DND-41 (cell line): ENCODE measurements around the gene FBXW11.

Source experiments
- ATAC-seq: fragments of 200-7000 bp; cut with Tn5 transposase; 3 replicates; pipeline ENCODE4 v1.9.1; 2021; ENCODE audit warnings: low read depth; ENCODE audit not compliant: insufficient read depth
- DNase-seq: peaks from one replicate; pipeline ENCODE4 v3.0.0-alpha.2; 2020
- H2AFZ ChIP-seq: 2 replicates; pipeline ENCODE4 v1.6.0; 2012; ENCODE audit warnings: low read depth, low read length
- H3K27ac ChIP-seq: 2 replicates; pipeline ENCODE4 v1.5.1; 2012; ENCODE audit warnings: low read length, inconsistent platforms
- H3K27me3 ChIP-seq: fragments of 200-600 bp; sonication (generic); 2 replicates; pipeline ENCODE4 v1.6.0; 2012; ENCODE audit warnings: low read length, mild to moderate bottlenecking, inconsistent platforms; ENCODE audit not compliant: insufficient read depth, poor library complexity
- H3K36me3 ChIP-seq: 2 replicates; pipeline ENCODE4 v1.5.1; 2012; ENCODE audit warnings: low read length, inconsistent platforms; ENCODE audit not compliant: insufficient read depth
- H3K4me1 ChIP-seq: 2 replicates; pipeline ENCODE4 v1.5.1; 2012; ENCODE audit warnings: mild to moderate bottlenecking, low read length; ENCODE audit not compliant: insufficient read depth
- H3K4me2 ChIP-seq: 2 replicates; pipeline ENCODE4 v1.6.0; 2012; ENCODE audit warnings: mild to moderate bottlenecking, moderate library complexity, low read length, inconsistent platforms; ENCODE audit not compliant: insufficient read depth
- H3K4me3 ChIP-seq, 2 experiments: fragments of 200-600 bp in 1 of 2; shearing (Covaris generic) in 1 of 2; 2 replicates each; pipeline ENCODE4 v1.5.1; 2012 to 2016; ENCODE audit warnings: inconsistent platforms in 2 of 2, low read length in 2 of 2, mild to moderate bottlenecking in 2 of 2, low read depth in 1 of 2, moderate library complexity in 1 of 2
- H3K79me2 ChIP-seq: 2 replicates; pipeline ENCODE4 v1.6.0; 2012; ENCODE audit warnings: low read length, inconsistent platforms; ENCODE audit not compliant: insufficient read depth
- H3K9ac ChIP-seq: 2 replicates; pipeline ENCODE4 v1.6.0; 2012; ENCODE audit warnings: low read depth, mild to moderate bottlenecking, inconsistent platforms, low read length, moderate library complexity
- H3K9me3 ChIP-seq: 2 replicates; pipeline ENCODE4 v1.5.1; 2012; ENCODE audit warnings: low read length, moderate library complexity, mild to moderate bottlenecking, inconsistent platforms; ENCODE audit not compliant: insufficient read depth, severe bottlenecking
- H4K20me1 ChIP-seq: 2 replicates; pipeline ENCODE4 v1.6.0; 2012; ENCODE audit warnings: low read length; ENCODE audit not compliant: insufficient read depth
- EZH2 ChIP-seq: IDR thresholded peaks from 3 replicates; pipeline ENCODE4 v1.6.1; 2012; ENCODE audit warnings: borderline replicate concordance, low read depth, mild to moderate bottlenecking, moderate library complexity, low read length, inconsistent platforms; ENCODE audit not compliant: severe bottlenecking
- TF ChIP-seq, protein P1 (sequence below): IDR thresholded peaks from 2 replicates; pipeline ENCODE4 v1.5.1; 2012; ENCODE audit warnings: borderline replicate concordance, low read length, moderate library complexity, mild to moderate bottlenecking; ENCODE audit not compliant: poor library complexity, severe bottlenecking; ENCODE audit errors: extremely low read depth

FBXW11 gene

GRCh38 chr5:172043865-172044264 is 37.4 kb upstream of the FBXW11 start:
- TF ChIP-seq EZH2: no peak
- TF ChIP-seq, protein P1, sequence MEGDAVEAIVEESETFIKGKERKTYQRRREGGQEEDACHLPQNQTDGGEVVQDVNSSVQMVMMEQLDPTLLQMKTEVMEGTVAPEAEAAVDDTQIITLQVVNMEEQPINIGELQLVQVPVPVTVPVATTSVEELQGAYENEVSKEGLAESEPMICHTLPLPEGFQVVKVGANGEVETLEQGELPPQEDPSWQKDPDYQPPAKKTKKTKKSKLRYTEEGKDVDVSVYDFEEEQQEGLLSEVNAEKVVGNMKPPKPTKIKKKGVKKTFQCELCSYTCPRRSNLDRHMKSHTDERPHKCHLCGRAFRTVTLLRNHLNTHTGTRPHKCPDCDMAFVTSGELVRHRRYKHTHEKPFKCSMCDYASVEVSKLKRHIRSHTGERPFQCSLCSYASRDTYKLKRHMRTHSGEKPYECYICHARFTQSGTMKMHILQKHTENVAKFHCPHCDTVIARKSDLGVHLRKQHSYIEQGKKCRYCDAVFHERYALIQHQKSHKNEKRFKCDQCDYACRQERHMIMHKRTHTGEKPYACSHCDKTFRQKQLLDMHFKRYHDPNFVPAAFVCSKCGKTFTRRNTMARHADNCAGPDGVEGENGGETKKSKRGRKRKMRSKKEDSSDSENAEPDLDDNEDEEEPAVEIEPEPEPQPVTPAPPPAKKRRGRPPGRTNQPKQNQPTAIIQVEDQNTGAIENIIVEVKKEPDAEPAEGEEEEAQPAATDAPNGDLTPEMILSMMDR: no peak
- Histone ChIP-seq H3K27me3 (no peaks in the 10 kb centered on the region), H4K20me1 (no peaks in the 10 kb centered on the region), H3K36me3 (peaks cover 31% of the 10 kb centered on the region), H3K79me2 (no peaks in the 10 kb centered on the region), H3K4me1 (no peaks in the 10 kb centered on the region), H3K9ac (no peak overlapping the region), H3K4me3 (no peak overlapping the region), H2AFZ (no peak overlapping the region), H3K4me2 (no peak overlapping the region), H3K9me3 (no peaks in the 10 kb centered on the region), H3K27ac (no peak overlapping the region)
- ATAC-seq (no peak), DNase-seq (no peak)

DNA sequence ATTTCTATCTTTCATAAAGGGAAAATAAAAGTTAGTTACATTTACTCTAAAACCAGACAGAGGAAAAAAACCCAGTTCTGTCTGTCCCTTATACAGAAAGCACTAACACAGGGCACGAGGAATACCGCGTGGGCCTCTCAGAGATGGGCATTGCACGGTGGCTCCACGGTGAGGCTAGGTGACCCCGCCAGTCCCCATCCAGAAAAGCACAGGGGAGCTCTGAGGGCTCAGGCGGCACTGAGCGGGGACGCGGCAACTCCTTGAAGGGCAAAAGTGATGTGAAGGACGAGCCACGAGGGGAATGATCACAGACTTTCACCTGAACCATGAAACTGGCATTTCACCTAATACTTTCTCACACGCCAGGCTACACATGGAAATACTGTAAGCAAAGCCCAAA is 35.7 kb upstream of the FBXW11 start:
- no peak overlapping the region for H3K9ac ChIP-seq
- H3K4me3 ChIP-seq: no peak overlapping the region
- no peak overlapping the region for H3K4me2 ChIP-seq
- H3K36me3 ChIP-seq: peaks cover 20% of the 10 kb centered on the region
- TF ChIP-seq EZH2: no peak
- TF ChIP-seq, protein P1: no peak
- H4K20me1 ChIP-seq: no peaks in the 10 kb centered on the region
- H3K9me3 ChIP-seq: no peaks in the 10 kb centered on the region
- H2AFZ ChIP-seq: no peak overlapping the region
- no peaks in the 10 kb centered on the region for H3K79me2 ChIP-seq
- H3K4me1 ChIP-seq: no peaks in the 10 kb centered on the region
- no peak for DNase-seq
- H3K27ac ChIP-seq: no peak overlapping the region
- ATAC-seq: 0 out of 3 replicates have a peak, but pooled peaks have one; percentile 30
- H3K27me3 ChIP-seq: no peaks in the 10 kb centered on the region

DNA sequence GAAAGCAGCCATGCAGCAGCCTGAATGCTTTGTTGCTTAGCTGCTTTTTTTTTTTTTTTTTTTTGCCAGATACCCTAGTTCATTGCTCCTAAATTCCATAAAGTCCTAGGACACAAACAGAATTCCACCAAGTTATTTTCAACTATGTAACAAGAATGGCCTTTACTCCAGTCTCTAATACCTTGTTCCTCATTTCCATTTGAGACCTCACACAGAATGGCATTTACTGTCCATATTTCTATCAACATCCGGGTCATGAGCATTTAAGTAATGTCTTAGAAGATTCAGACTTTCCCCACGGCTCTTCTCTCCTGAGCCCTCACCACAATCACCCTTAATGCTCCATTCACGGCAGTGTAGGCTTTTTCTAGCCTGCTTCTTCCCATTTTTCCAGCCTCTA is 31.7 kb upstream of the FBXW11 start:
- Histone ChIP-seq H3K27me3 (no peaks in the 10 kb centered on the region), H4K20me1 (no peaks in the 10 kb centered on the region), H3K36me3 (no peaks in the 10 kb centered on the region), H3K4me1 (no peaks in the 10 kb centered on the region), H3K79me2 (no peaks in the 10 kb centered on the region), H2AFZ (no peak overlapping the region), H3K4me2 (no peak overlapping the region), H3K4me3 (no peak overlapping the region), H3K9me3 (no peaks in the 10 kb centered on the region), H3K27ac (no peak overlapping the region), H3K9ac (no peak overlapping the region)
- DNase-seq: no peak
- TF ChIP-seq EZH2: no peak
- TF ChIP-seq, protein P1: no peak
- ATAC-seq: no peak

DNA sequence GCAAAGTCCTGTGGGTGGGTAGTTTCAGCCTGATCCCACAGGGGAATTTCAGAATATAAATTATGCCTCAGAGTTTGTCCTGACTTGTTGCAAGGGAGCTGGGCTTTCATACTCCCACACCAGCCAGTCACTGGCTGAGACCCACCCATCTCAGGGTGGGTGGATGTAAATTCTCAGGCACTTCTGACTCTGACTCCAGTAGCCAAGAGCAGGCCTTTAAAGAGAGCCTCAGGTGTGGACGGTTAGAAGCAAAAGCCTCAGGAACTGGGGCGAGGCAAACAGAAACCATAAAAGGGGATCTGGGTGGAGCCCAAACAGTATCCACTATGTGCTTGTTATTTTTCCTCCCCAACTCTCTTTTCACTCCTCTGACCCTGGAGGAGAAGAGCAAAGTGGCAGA is 28.6 kb upstream of the FBXW11 start:
- peaks cover 9% of the 10 kb centered on the region for H3K9me3 ChIP-seq
- H3K27ac ChIP-seq: no peak overlapping the region
- H3K4me2 ChIP-seq: no peak overlapping the region
- TF ChIP-seq, protein P1: no peak
- TF ChIP-seq EZH2: no peak
- H4K20me1 ChIP-seq: no peaks in the 10 kb centered on the region
- no peaks in the 10 kb centered on the region for H3K36me3 ChIP-seq
- no peaks in the 10 kb centered on the region for H3K4me1 ChIP-seq
- no peak overlapping the region for H3K4me3 ChIP-seq
- H2AFZ ChIP-seq: no peak overlapping the region
- H3K79me2 ChIP-seq: no peaks in the 10 kb centered on the region
- H3K9ac ChIP-seq: no peak overlapping the region
- DNase-seq (no peak), ATAC-seq (no peak)
- no peaks in the 10 kb centered on the region for H3K27me3 ChIP-seq
